MM.1S (cell line): ENCODE measurements around the gene C12orf42.

Experiments
- DNase-seq: peaks from one replicate; pipeline ENCODE4 v3.0.0-alpha.2; 2015
- H2AFZ ChIP-seq: fragments of 300-600 bp; sonication (generic); 2 replicates; pipeline ENCODE4 v1.6.0; 2016; ENCODE audit warnings: antibody characterized with exemption, low read length
- H3F3A ChIP-seq: fragments of 300-600 bp; sonication (generic); 2 replicates; pipeline ENCODE4 v1.6.1; 2016; ENCODE audit warnings: mild to moderate bottlenecking, antibody characterized with exemption, low read length, moderate library complexity, mixed read lengths; ENCODE audit not compliant: insufficient read depth
- H3K27ac ChIP-seq: fragments of 300-600 bp; sonication (generic); 2 replicates; pipeline ENCODE4 v1.5.1; 2016; ENCODE audit warnings: mild to moderate bottlenecking, low read length
- H3K27me3 ChIP-seq: fragments of 300-600 bp; sonication (generic); replicated peaks from 2 replicates; pipeline ENCODE4 v1.6.0; 2016; ENCODE audit warnings: low read length; ENCODE audit not compliant: insufficient read depth
- H3K36me3 ChIP-seq: fragments of 300-600 bp; sonication (generic); replicated peaks from 2 replicates; pipeline ENCODE4 v1.6.1; 2016; ENCODE audit warnings: mild to moderate bottlenecking, low read length, mixed read lengths; ENCODE audit not compliant: insufficient read depth
- H3K4me1 ChIP-seq: fragments of 300-600 bp; sonication (generic); 2 replicates; pipeline ENCODE4 v1.6.1; 2016; ENCODE audit warnings: low read length, mixed read lengths
- H3K4me2 ChIP-seq: fragments of 300-600 bp; sonication (generic); 2 replicates; pipeline ENCODE4 v1.6.0; 2016; ENCODE audit warnings: low read depth, low read length
- H3K4me3 ChIP-seq: fragments of 300-600 bp; sonication (generic); 2 replicates; pipeline ENCODE4 v1.5.1; 2016; ENCODE audit warnings: low read length, mixed read lengths
- H3K79me2 ChIP-seq: fragments of 300-600 bp; sonication (generic); 2 replicates; pipeline ENCODE4 v1.6.1; 2016; ENCODE audit warnings: mixed run types, low read length, mixed read lengths
- H3K9ac ChIP-seq: fragments of 300-600 bp; sonication (generic); 2 replicates; pipeline ENCODE4 v1.6.1; 2016; ENCODE audit warnings: low read length, mixed read lengths
- H3K9me2 ChIP-seq: fragments of 300-600 bp; sonication (generic); replicated peaks from 2 replicates; pipeline ENCODE4 v1.6.1; 2016; ENCODE audit warnings: mild to moderate bottlenecking, low read length, mixed read lengths; ENCODE audit not compliant: insufficient read depth
- H3K9me3 ChIP-seq: fragments of 300-600 bp; sonication (generic); replicated peaks from 2 replicates; pipeline ENCODE4 v1.6.1; 2016; ENCODE audit warnings: mild to moderate bottlenecking, low read length, mixed read lengths; ENCODE audit not compliant: insufficient read depth
- H4K20me1 ChIP-seq: fragments of 300-600 bp; sonication (generic); 2 replicates; pipeline ENCODE4 v1.6.1; 2016; ENCODE audit warnings: mild to moderate bottlenecking, low read length, moderate library complexity, mixed read lengths; ENCODE audit not compliant: insufficient read depth
- EZH2 ChIP-seq: fragments of 300-600 bp; sonication (generic); optimal IDR thresholded peaks from 2 replicates; pipeline ENCODE3; 2017; ENCODE audit warnings: low read depth, mild to moderate bottlenecking, antibody characterized with exemption, low read length, mixed read lengths
- EZH2phosphoT487 ChIP-seq: fragments of 300-600 bp; sonication (generic); IDR thresholded peaks from 2 replicates; pipeline ENCODE4 v1.6.1; 2018; ENCODE audit warnings: antibody characterized with exemption, low read length
- TF ChIP-seq, protein P1 (sequence below): fragments of 300-600 bp; sonication (generic); IDR thresholded peaks from 2 replicates; pipeline ENCODE4 v1.5.1; 2016; ENCODE audit warnings: antibody characterized with exemption, low read length, mixed read lengths

The C12orf42 gene

DNA sequence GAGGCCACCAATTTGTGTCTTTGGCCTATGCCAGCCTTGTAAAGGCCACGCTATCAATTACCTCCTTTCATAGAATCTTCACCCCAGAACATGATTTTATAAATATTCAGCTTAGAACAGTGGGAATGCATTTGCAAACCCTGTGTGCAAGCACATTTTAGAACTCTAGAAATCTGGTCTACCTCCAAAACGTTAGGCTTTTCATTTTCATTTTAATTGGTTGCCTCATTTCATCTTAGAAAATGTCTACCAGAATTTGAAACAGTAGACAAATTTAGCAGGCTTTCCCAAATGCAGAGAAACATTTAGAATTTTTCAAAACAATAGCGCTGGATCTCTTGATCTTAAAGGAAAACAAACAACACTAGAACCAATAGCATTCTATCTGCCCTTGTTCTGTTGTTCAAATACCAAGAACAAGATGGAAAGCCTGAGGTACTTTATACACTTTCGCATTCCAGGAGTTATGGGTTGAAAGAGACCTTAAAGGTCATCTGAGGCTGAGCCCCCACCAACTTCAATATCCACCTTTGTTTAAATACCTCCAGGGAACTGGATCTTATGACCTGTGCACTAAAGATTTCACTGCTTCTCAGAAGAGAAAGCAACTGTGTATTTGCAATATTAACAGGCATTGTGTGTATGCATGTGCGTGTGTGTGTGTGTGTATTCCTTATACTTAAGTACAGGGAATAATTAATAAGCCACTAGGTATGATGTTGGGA lies 185.1 kb downstream of the C12orf42 start:
- H3K4me3 ChIP-seq = no peak overlapping the region
- TF ChIP-seq EZH2 (no peak), EZH2phosphoT487 (no peak)
- TF ChIP-seq, protein P1, sequence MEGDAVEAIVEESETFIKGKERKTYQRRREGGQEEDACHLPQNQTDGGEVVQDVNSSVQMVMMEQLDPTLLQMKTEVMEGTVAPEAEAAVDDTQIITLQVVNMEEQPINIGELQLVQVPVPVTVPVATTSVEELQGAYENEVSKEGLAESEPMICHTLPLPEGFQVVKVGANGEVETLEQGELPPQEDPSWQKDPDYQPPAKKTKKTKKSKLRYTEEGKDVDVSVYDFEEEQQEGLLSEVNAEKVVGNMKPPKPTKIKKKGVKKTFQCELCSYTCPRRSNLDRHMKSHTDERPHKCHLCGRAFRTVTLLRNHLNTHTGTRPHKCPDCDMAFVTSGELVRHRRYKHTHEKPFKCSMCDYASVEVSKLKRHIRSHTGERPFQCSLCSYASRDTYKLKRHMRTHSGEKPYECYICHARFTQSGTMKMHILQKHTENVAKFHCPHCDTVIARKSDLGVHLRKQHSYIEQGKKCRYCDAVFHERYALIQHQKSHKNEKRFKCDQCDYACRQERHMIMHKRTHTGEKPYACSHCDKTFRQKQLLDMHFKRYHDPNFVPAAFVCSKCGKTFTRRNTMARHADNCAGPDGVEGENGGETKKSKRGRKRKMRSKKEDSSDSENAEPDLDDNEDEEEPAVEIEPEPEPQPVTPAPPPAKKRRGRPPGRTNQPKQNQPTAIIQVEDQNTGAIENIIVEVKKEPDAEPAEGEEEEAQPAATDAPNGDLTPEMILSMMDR = no peak
- DNase-seq = no peak
- H4K20me1 ChIP-seq = no peaks in the 10 kb centered on the region
- no peak overlapping the region for H3K9ac ChIP-seq
- no peak overlapping the region for H3K27ac ChIP-seq
- 0 out of 2 replicates have a peak, but pooled peaks cover 14% of the 10 kb centered on the region for H3K4me1 ChIP-seq
- H3K9me3 ChIP-seq = no peaks in the 10 kb centered on the region
- no peak overlapping the region for H2AFZ ChIP-seq
- H3K4me2 ChIP-seq = no peak overlapping the region
- no peaks in the 10 kb centered on the region for H3K27me3 ChIP-seq
- H3K79me2 ChIP-seq = no peaks in the 10 kb centered on the region
- H3K36me3 ChIP-seq = no peaks in the 10 kb centered on the region
- no peaks in the 10 kb centered on the region for H3F3A ChIP-seq
- no peaks in the 10 kb centered on the region for H3K9me2 ChIP-seq

DNA sequence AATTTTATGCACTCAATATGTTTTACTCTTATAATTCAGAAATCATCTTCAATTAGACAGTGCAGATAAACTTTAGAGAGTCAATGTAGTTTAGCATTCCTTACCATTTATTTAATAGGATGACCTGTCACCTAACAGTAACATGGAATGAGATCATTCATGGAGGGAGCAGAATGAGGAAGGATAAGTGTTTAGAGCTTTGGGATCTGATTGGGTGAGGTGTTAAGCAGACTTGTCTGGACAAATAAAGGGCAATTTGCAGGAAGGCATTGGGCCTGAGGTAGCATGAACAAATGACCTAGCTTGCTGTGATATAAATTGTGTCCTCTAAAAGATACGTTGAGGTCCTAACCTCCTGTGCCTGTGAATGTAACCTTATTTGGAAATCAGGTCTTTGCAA lies 187.4 kb downstream of the C12orf42 start:
- H3K9me3 ChIP-seq = no peaks in the 10 kb centered on the region
- H2AFZ ChIP-seq = no peak overlapping the region
- no peak for DNase-seq
- H4K20me1 ChIP-seq = no peaks in the 10 kb centered on the region
- H3F3A ChIP-seq = no peaks in the 10 kb centered on the region
- H3K27me3 ChIP-seq = no peaks in the 10 kb centered on the region
- TF ChIP-seq EZH2 (no peak), EZH2phosphoT487 (no peak)
- TF ChIP-seq, protein P1 = no peak
- H3K36me3 ChIP-seq = no peaks in the 10 kb centered on the region
- H3K4me2 ChIP-seq = no peak overlapping the region
- no peaks in the 10 kb centered on the region for H3K9me2 ChIP-seq
- no peak overlapping the region for H3K27ac ChIP-seq
- 0 out of 2 replicates have a peak, but pooled peaks cover 9% of the 10 kb centered on the region for H3K4me1 ChIP-seq
- no peak overlapping the region for H3K9ac ChIP-seq
- no peaks in the 10 kb centered on the region for H3K79me2 ChIP-seq
- H3K4me3 ChIP-seq = no peak overlapping the region

DNA sequence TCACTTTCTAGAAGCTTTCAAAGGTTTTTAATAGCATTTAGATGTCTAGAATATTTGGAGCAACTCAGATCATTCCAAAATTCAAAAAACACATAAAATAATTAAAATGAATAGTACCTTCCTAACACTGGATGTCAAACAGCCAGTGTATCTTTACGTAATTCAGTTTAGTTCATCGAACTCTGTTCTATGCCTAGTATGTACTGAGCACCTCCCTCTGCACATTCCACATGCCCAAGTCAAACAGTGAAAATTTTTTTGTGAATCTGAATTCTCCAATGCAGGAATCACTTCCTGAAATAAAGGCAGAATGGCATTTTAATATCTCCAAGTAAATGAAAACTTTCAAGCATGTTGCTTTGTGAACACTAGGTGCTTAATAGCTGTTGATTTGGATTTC lies 192.3 kb downstream of the C12orf42 start:
- H3K27me3 ChIP-seq = no peaks in the 10 kb centered on the region
- no peak overlapping the region for H3K4me2 ChIP-seq
- TF ChIP-seq, protein P1 = no peak
- TF ChIP-seq EZH2 = no peak
- no peak for TF ChIP-seq EZH2phosphoT487
- no peaks in the 10 kb centered on the region for H3F3A ChIP-seq
- no peak overlapping the region for H2AFZ ChIP-seq
- H3K27ac ChIP-seq = no peak overlapping the region
- H3K9ac ChIP-seq = no peak overlapping the region
- no peaks in the 10 kb centered on the region for H4K20me1 ChIP-seq
- DNase-seq = no peak
- H3K36me3 ChIP-seq = no peaks in the 10 kb centered on the region
- no peaks in the 10 kb centered on the region for H3K4me1 ChIP-seq
- H3K9me2 ChIP-seq = no peaks in the 10 kb centered on the region; the same call in 1 of the 2 replicates
- no peaks in the 10 kb centered on the region for H3K9me3 ChIP-seq
- H3K79me2 ChIP-seq = no peaks in the 10 kb centered on the region
- no peak overlapping the region for H3K4me3 ChIP-seq
